WERI-Rb-1 (cell line): Measurements from ENCODE around the gene POLR1C.
"Not testable (repeated sequence)": the region's sequence is repeated elsewhere in the genome, so short reads cannot be mapped to it uniquely, and the experiment has no call there.

Experiments used
- DNase-seq: peaks from one replicate; pipeline ENCODE4 v3.0.0-alpha.2; 2020
- H3K27ac ChIP-seq: fragments of 250-450 bp; sonication (Bioruptor Pico); 2 replicates; pipeline ENCODE4 v1.5.1; 2020; ENCODE audit warnings: mild to moderate bottlenecking, moderate library complexity
- H3K27me3 ChIP-seq: fragments of 250-450 bp; sonication (Bioruptor Pico); 2 replicates; pipeline ENCODE4 v1.5.1; 2021; ENCODE audit warnings: mild to moderate bottlenecking, low read depth, moderate library complexity; ENCODE audit not compliant: insufficient read depth, severe bottlenecking
- H3K36me3 ChIP-seq: fragments of 250-450 bp; sonication (Bioruptor Pico); 2 replicates; pipeline ENCODE4 v1.5.1; 2020; ENCODE audit warnings: mild to moderate bottlenecking, moderate library complexity
- H3K4me3 ChIP-seq: 2 replicates; pipeline ENCODE4 v1.5.1; 2011; ENCODE audit warnings: low read depth, mild to moderate bottlenecking, control low read depth, low read length
- H3K9me3 ChIP-seq: fragments of 250-450 bp; sonication (Bioruptor Pico); 2 replicates; pipeline ENCODE4 v1.5.1; 2021; ENCODE audit warnings: mild to moderate bottlenecking, moderate library complexity; ENCODE audit not compliant: severe bottlenecking
- CTCF ChIP-seq: IDR thresholded peaks from 2 replicates; pipeline ENCODE4 v1.5.1; 2011; ENCODE audit warnings: low read depth, mild to moderate bottlenecking, control low read depth, inconsistent platforms, low read length

Gene POLR1C

GRCh38 chr6:43524483-43524961, 7.6 kb downstream of the POLR1C start:
- no peaks in the 10 kb centered on the region for H3K9me3 ChIP-seq
- no peaks in the 10 kb centered on the region for H3K27me3 ChIP-seq
- no peak for TF ChIP-seq CTCF
- peaks cover 99% of the 10 kb centered on the region for H3K36me3 ChIP-seq
- H3K27ac ChIP-seq: no peak overlapping the region
- H3K4me3 ChIP-seq: no peak overlapping the region
- no peak for DNase-seq

GRCh38 chr6:43532201-43532600, 15.3 kb downstream of the POLR1C start:
- H3K9me3 ChIP-seq: no peaks in the 10 kb centered on the region
- no peak for TF ChIP-seq CTCF
- DNase-seq: no peak
- H3K27ac ChIP-seq: no peak overlapping the region
- peaks cover 96% of the 10 kb centered on the region for H3K36me3 ChIP-seq
- H3K27me3 ChIP-seq: no peaks in the 10 kb centered on the region
- no peak overlapping the region for H3K4me3 ChIP-seq

- not testable (repeated sequence) for DNase-seq
These were observed 22.1 kb downstream of the POLR1C start for GRCh38 chr6:43538986-43539385.

DNA sequence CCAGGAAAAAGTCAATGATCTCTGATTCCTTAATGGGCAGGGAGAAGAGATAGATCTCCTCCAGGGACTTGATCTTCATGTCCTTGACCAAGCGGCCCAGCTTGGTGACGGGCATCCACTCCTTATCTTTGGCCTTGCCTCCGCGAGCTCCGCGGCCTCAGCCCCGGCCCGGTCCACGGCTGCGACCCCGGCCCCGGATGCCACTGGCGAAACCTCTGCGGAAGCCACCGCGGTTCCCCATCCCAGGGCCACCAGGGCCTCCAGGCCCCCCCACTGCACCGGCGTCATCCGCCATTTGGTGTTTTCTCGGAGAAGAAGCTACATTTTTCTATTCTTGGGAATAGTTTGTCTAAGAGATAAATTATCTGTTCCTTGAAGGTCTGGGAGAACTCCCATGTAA, 22.5 kb downstream of the POLR1C start:
- H3K27ac ChIP-seq, H3K27me3 ChIP-seq, DNase-seq, H3K9me3 ChIP-seq, H3K4me3 ChIP-seq: not testable (repeated sequence)
- H3K36me3 ChIP-seq: peaks cover 94% of the 10 kb centered on the region

More at GRCh38 chr6:43538986-43539385, 22.1 kb downstream of the POLR1C start:
- not testable (repeated sequence) for H3K27me3 ChIP-seq, H3K27ac ChIP-seq, H3K4me3 ChIP-seq, H3K9me3 ChIP-seq
- H3K36me3 ChIP-seq: peaks cover 94% of the 10 kb centered on the region

DNA sequence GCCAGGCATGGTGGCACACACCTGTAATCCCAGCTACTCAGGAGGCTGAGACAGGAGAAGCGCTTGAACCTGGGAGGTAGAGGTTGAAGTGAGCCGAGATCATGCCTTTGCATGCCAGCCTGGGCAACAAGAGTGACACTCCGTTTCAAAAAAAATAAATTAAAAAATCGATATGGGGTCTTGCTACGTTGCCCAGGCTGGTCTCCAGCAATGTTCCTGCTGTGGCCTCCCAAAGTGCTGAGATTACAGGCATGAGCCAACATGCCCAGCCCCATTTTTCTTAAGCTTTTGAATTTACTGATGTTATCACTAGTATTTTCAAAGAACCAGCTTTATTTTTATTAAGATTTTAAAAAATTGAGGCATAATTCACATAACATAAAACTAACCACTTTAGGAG, 23.6 kb downstream of the POLR1C start:
- no peak overlapping the region for H3K4me3 ChIP-seq
- DNase-seq: no peak
- H3K27ac ChIP-seq: no peak overlapping the region
- no peaks in the 10 kb centered on the region for H3K9me3 ChIP-seq
- TF ChIP-seq CTCF: no peak
- no peaks in the 10 kb centered on the region for H3K27me3 ChIP-seq
- H3K36me3 ChIP-seq: peaks cover 94% of the 10 kb centered on the region

- no peak for DNase-seq
- Histone ChIP-seq H3K9me3 (no peaks in the 10 kb centered on the region), H3K36me3 (peaks cover 96% of the 10 kb centered on the region), H3K27me3 (no peaks in the 10 kb centered on the region), H3K27ac (no peak overlapping the region), H3K4me3 (no peak overlapping the region)
- no peak for TF ChIP-seq CTCF
These were observed 25.0 kb downstream of the POLR1C start for GRCh38 chr6:43541774-43542471.

DNA sequence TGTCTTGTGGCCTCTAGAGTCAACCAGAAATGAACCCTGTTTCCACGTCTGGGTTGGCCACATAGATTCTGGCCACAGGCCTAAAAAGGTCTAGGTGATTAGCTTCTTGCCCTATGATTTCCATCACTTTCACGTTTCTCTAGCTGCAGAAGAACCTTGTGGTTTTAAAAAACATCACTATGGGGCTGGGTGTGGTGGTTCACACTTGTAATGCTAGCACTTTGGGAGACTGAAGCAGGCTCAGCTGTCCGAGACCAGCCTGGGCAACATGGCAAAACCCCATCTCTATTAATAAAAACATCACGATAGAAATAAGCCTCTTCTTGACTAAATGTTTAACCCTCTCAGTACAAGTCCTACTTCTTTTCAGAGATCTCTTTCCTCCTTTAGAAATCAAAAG, 27.6 kb downstream of the POLR1C start:
- Histone ChIP-seq H3K27me3 (no peaks in the 10 kb centered on the region), H3K4me3 (no peak overlapping the region), H3K9me3 (no peaks in the 10 kb centered on the region), H3K36me3 (peaks cover 99% of the 10 kb centered on the region), H3K27ac (no peak overlapping the region)
- no peak for DNase-seq
- TF ChIP-seq CTCF: no peak
